Caco-2 (cell line): ENCODE data around the gene CAMK4. TPM values are rescaled to one million over a fixed set of nuclear protein-coding genes. Genes with fewer than 3 reads are reported as not detected.

Source experiments
- BruUV-seq: library from RNA; stranded (reverse); fragments of 400-500 nt; replicated peaks from 2 replicates; lab custom pipeline; 2021; lab: Mats Ljungman, UMichigan
- CTCF ChIA-PET: fragments of 300-600 bp; sonication (Branson Sonifier 250); formaldehyde crosslinking; loops from one replicate; lab custom pipeline; 2022; ENCODE audit warnings: antibody characterized with exemption; lab: Charles Lee
- POLR2A ChIA-PET: fragments of 300-600 bp; sonication (Branson Sonifier 250); formaldehyde crosslinking; loops from one replicate; lab custom pipeline; 2022; ENCODE audit warnings: antibody characterized with exemption; lab: Charles Lee
- DNase-seq, 2 experiments: peaks; one replicate each; pipeline versions ENCODE4 v3.0.0 to v3.0.0-alpha.2; 2020 to 2022
- H3K27me3 ChIP-seq: replicated peaks from 2 replicates; pipeline ENCODE4 v1.6.0; 2011; ENCODE audit warnings: low read length; ENCODE audit not compliant: control insufficient read depth, insufficient read depth
- H3K36me3 ChIP-seq: 2 replicates; pipeline ENCODE4 v1.5.1; 2011; ENCODE audit warnings: low read length; ENCODE audit not compliant: control insufficient read depth, insufficient read depth
- H3K4me1 ChIP-seq: fragments of 250-450 bp; sonication (Bioruptor Pico); 2 replicates; pipeline ENCODE4 v1.5.1; 2020; ENCODE audit warnings: mild to moderate bottlenecking
- H3K4me3 ChIP-seq: 2 replicates; pipeline ENCODE4 v1.5.1; 2011; ENCODE audit warnings: low read depth, mild to moderate bottlenecking, control low read depth, low read length
- H3K9me3 ChIP-seq: fragments of 250-450 bp; sonication (Bioruptor Pico); 2 replicates; pipeline ENCODE4 v1.5.1; 2020; ENCODE audit warnings: mild to moderate bottlenecking, moderate library complexity
- H3K27ac Mint-ChIP-seq: one replicate; pipeline ENCODE4 v1.8.0; 2022; ENCODE audit warnings: mixed read lengths; ENCODE audit not compliant: unreplicated experiment
- H3K27me3 Mint-ChIP-seq: one replicate; pipeline ENCODE4 v1.8.0; 2022; ENCODE audit warnings: mixed read lengths; ENCODE audit not compliant: insufficient read depth, unreplicated experiment
- H3K36me3 Mint-ChIP-seq: one replicate; pipeline ENCODE4 v1.8.0; 2022; ENCODE audit warnings: mild to moderate bottlenecking, mixed read lengths; ENCODE audit not compliant: insufficient read depth, unreplicated experiment
- H3K4me1 Mint-ChIP-seq: one replicate; pipeline ENCODE4 v1.8.0; 2022; ENCODE audit warnings: low read depth, mixed read lengths; ENCODE audit not compliant: unreplicated experiment
- H3K4me3 Mint-ChIP-seq: one replicate; pipeline ENCODE4 v1.8.0; 2022; ENCODE audit warnings: mild to moderate bottlenecking, moderate library complexity, mixed read lengths; ENCODE audit not compliant: unreplicated experiment
- H3K9me3 Mint-ChIP-seq: one replicate; pipeline ENCODE4 v1.8.0; 2022; ENCODE audit warnings: mixed read lengths; ENCODE audit not compliant: unreplicated experiment
- CTCF ChIP-seq, 2 experiments: fragments of 200-600 bp in 1 of 2; IDR thresholded peaks; 1 replicate in 1 of 2; 2 replicates in 1 of 2; pipeline versions ENCODE4 v1.5.1 to v1.8.0; 2011 to 2022; ENCODE audit warnings: antibody characterized with exemption in 1 of 2, control low read depth in 1 of 2, inconsistent platforms in 1 of 2, low read depth in 1 of 2, low read length in 1 of 2, mild to moderate bottlenecking in 1 of 2, moderate library complexity in 1 of 2; ENCODE audit not compliant: insufficient read depth in 1 of 2, severe bottlenecking in 1 of 2, unreplicated experiment in 1 of 2
- intact Hi-C: fragments of 100-400 bp; cut with micrococcal nuclease; formaldehyde crosslinking; loops from one replicate; pipeline ENCODE4 v1.10.0; 2022; ENCODE audit not compliant: unreplicated experiment
- total RNA-seq: library from RNA; stranded (reverse); gene quantifications from 2 replicates; pipeline ENCODE4 v1.2.3, GENCODE V29; 2022

CAMK4 gene
- total RNA-seq, 1 experiment from 2014 or later, result not detected

- intact Hi-C loops, result no loop called here
- Histone ChIP-seq H3K9me3 (no peaks in the 10 kb centered on the region), H3K27me3 (no peaks in the 10 kb centered on the region), H3K36me3 (no peaks in the 10 kb centered on the region), H3K4me3 (no peak overlapping the region), H3K4me1 (no peaks in the 10 kb centered on the region)
- Mint-ChIP-seq H3K27me3 (peaks cover 7% of the 10 kb centered on the region), H3K4me1 (no peaks in the 10 kb centered on the region), H3K27ac (no peak overlapping the region), H3K9me3 (no peaks in the 10 kb centered on the region), H3K4me3 (no peak overlapping the region), H3K36me3 (no peaks in the 10 kb centered on the region)
- CTCF ChIA-PET, result no interaction called here
- no TSS peak for BruUV-seq
- no peak for DNase-seq
- no peak for TF ChIP-seq CTCF (IDR thresholded peaks at IDR 0.05; ENCODE audit: insufficient read depth in 1 of 2, low read depth in 1 of 2, low read length in 1 of 2, severe bottlenecking in 1 of 2, unreplicated experiment in 1 of 2)
- POLR2A ChIA-PET, result no interaction called here
Observed at GRCh38 chr5:111194053-111194452, 30.1 kb upstream of the CAMK4 start.

- no peak for DNase-seq
- no peaks in the 10 kb centered on the region for H3K4me1 ChIP-seq
- no peak overlapping the region for H3K4me3 Mint-ChIP-seq
- no peaks in the 10 kb centered on the region for H3K4me1 Mint-ChIP-seq
- no peak overlapping the region for H3K27ac Mint-ChIP-seq
- TF ChIP-seq CTCF (IDR thresholded peaks at IDR 0.05; ENCODE audit: insufficient read depth in 1 of 2, low read depth in 1 of 2, low read length in 1 of 2, severe bottlenecking in 1 of 2, unreplicated experiment in 1 of 2), result no peak
- ChIA-PET POLR2A (no interaction called here), CTCF (no interaction called here)
- no peaks in the 10 kb centered on the region for H3K9me3 Mint-ChIP-seq
- no peaks in the 10 kb centered on the region for H3K9me3 ChIP-seq
- no peaks in the 10 kb centered on the region for H3K27me3 ChIP-seq
- no peaks in the 10 kb centered on the region for H3K36me3 ChIP-seq
- intact Hi-C loops, result no loop called here
- no TSS peak for BruUV-seq
- H3K4me3 ChIP-seq, result no peak overlapping the region
- H3K36me3 Mint-ChIP-seq, result no peaks in the 10 kb centered on the region
- H3K27me3 Mint-ChIP-seq, result peaks cover 7% of the 10 kb centered on the region
Observed at GRCh38 chr5:111194925-111195324, 29.3 kb upstream of the CAMK4 start.

GRCh38 chr5:111197523-111197922 is 26.7 kb upstream of the CAMK4 start:
- Mint-ChIP-seq H3K4me1 (no peaks in the 10 kb centered on the region), H3K9me3 (no peaks in the 10 kb centered on the region), H3K27ac (no peak overlapping the region), H3K4me3 (no peak overlapping the region), H3K27me3 (peaks cover 4% of the 10 kb centered on the region), H3K36me3 (no peaks in the 10 kb centered on the region)
- ChIA-PET POLR2A (no interaction called here), CTCF (no interaction called here)
- Histone ChIP-seq H3K4me3 (no peak overlapping the region), H3K27me3 (no peaks in the 10 kb centered on the region), H3K36me3 (no peaks in the 10 kb centered on the region), H3K4me1 (no peaks in the 10 kb centered on the region), H3K9me3 (no peaks in the 10 kb centered on the region)
- no peak for TF ChIP-seq CTCF (IDR thresholded peaks at IDR 0.05; ENCODE audit: insufficient read depth in 1 of 2, low read depth in 1 of 2, low read length in 1 of 2, severe bottlenecking in 1 of 2, unreplicated experiment in 1 of 2)
- no TSS peak for BruUV-seq
- no peak for DNase-seq
- intact Hi-C loops, result no loop called here
